Measurements from ENCODE around the gene TEC.

DNA sequence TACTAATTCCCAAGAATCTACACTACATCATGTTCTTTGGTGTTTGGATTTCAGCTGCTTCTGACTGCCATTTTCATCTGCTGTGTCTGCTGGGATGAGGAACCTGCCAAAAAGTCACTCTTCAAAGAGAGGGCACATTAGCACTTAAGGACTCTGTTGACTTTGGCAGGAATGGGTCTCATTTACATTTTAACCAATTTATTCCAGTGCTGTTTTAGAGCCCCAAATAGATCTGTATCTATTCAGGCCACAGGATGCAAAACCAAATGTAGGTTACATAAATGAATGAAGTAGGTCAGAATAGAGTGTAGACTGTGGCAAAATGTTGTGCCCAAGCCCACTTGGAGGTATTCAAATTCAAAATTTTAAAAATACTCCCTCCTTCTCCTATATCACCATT, 150.0 kb downstream of the TEC start:
- TF ChIP-seq, protein P1, sequence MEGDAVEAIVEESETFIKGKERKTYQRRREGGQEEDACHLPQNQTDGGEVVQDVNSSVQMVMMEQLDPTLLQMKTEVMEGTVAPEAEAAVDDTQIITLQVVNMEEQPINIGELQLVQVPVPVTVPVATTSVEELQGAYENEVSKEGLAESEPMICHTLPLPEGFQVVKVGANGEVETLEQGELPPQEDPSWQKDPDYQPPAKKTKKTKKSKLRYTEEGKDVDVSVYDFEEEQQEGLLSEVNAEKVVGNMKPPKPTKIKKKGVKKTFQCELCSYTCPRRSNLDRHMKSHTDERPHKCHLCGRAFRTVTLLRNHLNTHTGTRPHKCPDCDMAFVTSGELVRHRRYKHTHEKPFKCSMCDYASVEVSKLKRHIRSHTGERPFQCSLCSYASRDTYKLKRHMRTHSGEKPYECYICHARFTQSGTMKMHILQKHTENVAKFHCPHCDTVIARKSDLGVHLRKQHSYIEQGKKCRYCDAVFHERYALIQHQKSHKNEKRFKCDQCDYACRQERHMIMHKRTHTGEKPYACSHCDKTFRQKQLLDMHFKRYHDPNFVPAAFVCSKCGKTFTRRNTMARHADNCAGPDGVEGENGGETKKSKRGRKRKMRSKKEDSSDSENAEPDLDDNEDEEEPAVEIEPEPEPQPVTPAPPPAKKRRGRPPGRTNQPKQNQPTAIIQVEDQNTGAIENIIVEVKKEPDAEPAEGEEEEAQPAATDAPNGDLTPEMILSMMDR (IDR thresholded peaks at IDR 0.05) = no peak
- no peak for TF ChIP-seq POLR2A (IDR thresholded peaks at IDR 0.05)
- TF ChIP-seq POLR2AphosphoS5 (IDR thresholded peaks at IDR 0.05) = no peak
